NCI-H1048 (cell line): ENCODE measurements around the gene CACNA1D.
"Not testable (repeated sequence)": the region's sequence is repeated elsewhere in the genome, so short reads cannot be mapped to it uniquely, and the experiment has no call there.

Experiments used
- DNase-seq: peaks from one replicate; lab custom pipeline; 2025; lab: John Stamatoyannopoulos, UW

Gene CACNA1D

DNA sequence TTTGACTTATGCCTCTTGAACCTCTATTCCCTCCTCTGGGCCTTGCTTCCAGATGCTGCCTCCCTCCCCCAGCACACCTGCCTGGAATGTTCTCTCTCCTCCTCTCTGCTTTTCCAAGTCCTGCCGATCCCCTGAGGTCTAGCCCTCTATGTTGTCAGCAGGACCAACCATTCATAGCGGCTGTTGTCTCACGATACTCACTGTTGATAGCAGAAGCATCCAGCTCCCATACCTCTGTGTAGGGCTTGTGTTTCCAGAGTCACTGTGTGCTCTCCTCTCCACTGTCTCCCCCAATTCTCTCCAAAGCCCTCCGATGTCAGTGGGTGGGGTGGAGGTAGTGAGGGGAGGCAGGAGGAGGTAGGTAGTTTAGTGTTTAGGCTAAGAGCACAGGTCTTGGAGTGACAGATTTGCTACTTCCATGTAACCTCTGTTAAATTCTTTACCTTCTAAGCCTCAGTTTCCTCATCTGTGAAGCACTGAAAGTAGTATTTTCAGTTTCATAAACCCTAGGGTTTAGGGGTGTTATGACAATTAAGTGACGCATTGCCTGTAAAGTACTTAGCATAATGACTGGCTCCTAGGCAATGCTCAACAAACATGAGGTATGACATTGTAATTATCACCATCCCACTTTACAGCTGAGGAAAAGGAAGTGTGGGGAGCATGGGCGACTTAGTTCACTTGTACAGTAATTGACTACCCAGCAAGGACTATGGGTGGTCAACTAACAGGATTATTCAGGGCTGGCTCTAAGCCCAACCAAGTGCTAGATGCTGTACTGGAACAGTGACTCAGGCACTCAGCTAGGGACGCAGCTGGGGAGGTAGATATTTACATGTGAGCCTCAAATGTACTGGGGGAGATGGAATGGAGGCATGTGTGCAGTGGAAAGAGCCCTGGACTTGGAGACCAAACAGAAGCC is 122.8 kb downstream of the CACNA1D start:
- DNase-seq = no peak

DNA sequence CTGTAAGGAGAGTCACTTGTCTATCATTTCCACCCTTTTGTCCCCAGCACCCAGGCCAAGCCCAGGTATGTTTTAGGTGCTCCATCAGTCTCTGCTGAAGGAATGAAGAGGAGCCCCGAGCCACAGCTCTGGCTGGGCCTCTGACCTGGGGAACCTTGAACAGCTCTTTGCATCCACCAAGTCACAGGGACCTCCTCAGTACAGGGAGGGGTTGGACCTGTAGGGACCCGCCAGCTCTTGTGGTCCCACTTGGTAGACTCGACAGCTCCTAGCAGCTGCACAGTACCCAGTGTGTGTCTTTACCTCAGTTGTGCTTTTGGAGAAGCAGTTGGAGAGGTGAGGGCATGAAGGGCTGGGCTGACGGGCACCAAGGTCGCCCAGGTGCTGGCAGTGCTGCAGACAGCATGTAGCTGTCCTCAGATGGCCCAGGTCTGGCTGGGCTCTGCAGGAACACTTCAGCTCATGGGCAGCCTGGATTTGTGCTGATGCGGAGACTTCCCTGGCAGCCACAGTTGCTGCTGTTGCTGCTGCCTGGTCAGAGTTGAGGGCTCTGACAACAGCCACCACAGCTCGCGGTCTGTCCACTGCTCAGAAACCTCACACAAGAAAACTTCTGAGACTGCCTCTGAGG is 123.6 kb downstream of the CACNA1D start:
- no peak for DNase-seq

DNA sequence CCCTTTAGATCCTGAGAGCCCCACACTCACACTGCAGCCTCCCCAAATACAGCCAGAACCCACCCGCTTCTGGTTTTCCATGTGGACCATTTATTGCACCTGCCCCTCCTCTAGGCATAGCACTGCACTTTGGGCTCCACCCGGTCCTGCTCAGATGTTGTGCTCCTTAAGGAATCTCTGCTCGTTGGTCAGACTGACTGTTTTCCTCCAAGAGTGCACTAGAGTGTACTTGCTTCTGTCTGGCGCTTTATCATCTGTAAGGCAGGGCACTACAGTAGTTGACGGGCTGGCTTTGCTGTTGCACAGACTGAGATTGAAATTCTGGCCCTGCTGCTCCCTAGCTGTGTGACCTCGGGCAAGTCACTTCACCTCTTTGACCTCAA is 124.1 kb downstream of the CACNA1D start:
- DNase-seq = no peak

DNA sequence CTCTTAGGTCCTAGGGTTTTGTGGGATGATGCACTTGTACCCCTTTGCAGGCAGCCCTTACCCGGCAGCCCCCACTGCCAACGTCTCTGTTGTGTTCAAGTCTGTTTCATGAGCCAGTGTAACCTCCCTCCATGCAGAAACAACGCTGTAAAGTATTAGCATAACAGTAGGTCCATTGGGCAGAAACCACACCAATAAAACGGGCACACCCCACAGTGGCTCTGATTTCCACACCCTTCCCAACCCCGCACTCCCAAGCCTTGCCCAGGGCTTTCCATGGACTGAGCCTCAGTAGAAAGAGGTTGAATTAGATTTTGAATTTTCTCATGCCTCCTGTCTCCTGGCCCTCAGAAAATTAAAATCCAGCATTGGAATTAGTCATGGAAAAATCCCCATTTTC is 124.5 kb downstream of the CACNA1D start:
- DNase-seq = no peak

DNA sequence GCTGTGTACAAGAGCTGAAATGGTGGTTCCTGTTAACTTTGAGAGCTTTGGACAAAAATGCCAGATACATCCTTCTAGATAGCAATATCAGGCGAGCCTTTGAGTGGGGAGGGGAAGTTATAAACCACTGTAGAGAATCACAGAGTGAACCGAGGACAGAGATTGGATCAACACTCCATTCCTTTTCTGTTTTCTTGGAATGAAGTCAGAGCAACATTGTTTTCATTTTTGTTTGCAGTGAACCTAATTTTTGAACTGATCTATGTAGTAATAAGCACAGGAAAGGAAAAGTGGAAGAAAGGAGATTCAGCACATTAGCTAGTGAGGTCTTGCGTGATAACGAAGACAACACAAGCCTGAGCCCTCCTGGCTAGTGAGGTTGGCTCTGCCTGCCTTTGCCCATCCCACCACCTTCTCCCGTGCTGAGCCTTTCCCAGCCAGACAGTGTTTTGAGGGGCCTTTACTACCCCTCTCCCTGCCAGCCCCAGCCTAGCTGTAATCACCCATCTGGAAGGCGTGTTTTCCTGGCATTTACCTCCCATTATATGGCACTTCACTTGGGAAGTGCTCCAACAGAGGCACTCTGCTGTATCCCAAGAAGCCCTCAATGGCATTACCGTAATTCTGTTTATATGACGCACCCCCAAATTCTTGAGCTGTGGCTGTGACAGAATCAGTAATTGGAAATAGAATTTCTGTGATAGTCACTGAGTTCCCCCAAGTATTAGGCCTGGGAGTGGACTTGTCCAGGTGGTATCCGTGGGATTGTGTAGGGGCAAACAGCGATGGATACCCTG is 129.8 kb downstream of the CACNA1D start:
- DNase-seq = no peak

DNA sequence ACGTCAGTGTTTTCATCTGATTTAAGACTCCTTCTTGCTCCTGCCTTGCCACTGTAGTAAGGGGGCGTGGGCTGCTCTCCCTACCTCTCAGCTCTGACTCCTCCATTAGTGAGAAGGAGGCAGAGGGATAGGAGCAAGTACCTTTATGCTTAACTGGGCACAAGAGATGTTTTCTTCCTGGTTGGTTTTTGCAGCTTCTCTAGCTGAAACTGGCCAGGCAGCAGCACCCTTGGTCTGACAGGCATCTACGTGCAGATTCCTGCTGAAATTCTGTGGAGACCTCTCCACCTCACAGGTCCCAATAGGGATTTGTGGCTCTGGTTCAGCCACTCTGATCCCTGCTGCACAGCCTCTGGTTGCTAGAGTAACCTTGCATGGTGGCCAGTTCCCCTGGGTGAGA is 132.5 kb downstream of the CACNA1D start:
- no peak for DNase-seq

DNA sequence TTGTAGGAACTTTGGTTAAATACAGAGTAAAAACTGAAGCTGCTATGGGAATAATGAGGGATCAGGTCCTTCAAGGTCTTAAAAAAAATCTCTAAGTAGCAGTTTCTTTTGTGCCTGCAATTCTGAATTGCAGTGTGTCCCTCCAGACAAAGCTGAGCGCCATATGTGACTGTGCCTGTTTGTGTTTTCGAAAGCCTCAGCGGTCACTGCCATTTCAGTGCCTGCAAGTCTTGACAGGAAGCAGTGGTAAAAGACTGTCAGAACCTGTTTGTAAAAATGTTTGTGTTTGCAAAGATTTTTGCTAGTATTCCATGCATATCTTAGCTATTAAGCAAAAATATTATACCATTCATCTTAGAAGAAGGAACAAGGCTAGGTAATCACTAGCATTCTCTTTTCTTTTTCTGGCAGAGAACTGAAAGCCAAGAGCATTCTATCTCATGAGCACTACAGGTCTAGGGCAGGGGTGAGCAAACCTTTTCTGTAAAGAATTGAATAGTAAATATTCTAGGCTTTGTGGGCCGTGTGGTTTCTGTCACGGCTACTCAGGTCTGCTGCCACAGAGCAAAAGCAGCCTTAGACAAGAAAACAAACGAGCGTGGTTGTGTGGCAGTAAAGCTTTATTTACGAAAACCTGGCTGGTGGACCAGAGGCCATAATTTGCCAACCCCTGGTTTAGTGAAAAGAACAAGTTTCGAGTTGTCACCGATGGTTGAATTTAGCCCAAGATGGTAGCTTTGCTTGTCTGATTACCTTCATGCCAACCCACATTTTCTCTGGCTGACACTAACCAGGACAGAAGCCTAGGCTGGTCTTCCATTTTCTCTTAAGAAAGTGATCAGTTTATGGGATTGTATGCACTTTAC is 134.4 kb downstream of the CACNA1D start:
- DNase-seq = no peak

DNA sequence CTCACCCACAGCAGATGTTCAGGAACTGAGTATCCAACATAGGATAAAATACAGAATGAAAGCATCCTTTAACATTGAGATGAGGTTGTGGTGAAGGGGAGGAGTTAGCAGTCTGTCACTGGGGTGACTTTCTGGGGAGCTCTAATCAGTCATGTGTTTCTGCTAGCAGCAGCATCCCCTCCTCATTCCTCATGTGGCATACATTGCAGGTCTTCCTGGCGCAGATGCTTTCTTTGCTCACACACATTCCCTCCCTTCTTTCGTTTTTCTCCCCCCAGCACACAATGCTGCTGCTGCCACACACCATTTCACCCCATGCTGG is 135.0 kb downstream of the CACNA1D start:
- DNase-seq = no peak

DNA sequence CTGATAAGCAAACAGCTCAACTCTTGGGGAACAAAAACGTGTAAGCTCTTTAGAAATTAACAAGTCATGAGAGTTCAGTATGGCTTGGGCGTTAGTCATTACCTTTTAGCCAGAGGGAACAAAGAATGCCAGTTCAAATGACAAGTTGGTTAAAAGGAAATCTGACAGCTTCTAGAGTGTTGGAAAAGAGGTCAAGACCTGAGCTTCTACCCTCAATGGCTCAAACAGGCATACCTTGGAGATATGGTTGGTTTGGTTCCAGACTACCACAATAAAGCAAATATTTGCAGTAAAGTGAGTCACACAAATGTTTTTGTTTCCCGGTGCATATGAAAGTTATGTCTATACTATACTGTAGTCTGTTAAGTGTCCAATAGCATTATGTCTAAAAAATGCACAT is 136.1 kb downstream of the CACNA1D start:
- no peak for DNase-seq

DNA sequence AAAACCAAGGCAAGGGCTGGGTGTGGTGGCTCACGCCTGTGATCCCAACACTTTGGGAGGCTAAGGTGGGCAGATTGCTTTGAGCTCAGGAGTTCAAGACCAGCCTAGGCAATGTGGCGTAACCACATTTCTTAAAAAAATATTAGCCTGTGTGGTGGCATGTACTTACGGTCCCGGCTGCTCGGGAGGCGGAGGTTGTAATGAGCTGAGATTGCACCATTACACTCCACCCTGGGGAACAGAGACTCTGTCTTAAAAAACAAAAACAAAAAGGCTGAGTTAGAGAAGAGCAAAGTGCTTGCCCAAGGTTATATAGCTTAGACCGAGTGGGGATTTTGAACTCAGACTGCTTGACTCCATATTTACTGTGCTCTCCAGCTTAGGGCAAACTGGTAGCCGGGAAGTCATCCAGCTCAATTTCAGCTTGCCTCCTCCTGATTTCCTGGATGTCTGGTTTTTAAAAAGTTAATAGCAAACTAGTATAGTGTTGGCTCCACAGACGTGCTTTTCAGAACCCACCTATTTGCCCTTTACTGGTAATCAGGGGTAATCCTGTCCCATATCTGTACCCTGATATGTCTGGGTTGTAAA is 138.9 kb downstream of the CACNA1D start:
- DNase-seq = no peak

DNA sequence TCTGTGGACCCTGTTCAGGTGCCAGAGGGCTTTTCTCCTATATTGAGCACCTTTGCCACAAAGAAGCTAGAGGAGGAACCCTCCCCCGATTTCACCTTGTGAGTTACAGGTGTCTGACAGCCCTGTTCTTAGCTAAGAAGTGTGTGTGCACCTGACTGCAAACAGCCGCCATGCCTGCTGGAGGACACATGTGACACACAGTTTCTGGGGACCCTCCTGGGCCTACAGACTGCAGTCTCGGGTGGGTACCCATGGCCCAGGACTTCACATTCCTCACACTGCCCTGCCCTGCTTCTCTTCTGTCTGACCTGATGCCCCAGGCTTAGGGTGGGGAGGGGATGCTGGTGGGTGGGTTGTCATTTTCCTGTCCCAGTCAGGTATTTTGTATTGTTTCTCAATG is 140.6 kb downstream of the CACNA1D start:
- no peak for DNase-seq

DNA sequence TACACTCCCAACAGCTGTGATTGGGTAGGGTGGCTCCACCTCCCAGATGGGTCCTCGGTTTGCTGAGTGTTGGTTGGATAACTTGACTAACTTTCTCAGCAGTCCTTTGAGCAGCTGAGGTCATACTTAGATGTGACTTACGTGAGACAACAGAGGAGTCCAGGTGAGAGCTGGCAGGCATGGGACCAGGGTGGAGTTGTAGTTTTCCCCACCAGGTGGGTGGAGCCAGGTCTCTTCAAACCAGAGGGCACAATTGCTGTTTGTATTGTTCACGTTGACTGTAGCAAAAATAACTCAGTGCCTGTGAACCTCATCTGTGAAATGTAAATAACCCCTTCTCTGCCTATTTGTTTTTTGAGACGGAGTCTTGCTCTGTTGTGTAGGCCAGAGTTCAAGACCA is 144.4 kb downstream of the CACNA1D start:
- not testable (repeated sequence) for DNase-seq

DNA sequence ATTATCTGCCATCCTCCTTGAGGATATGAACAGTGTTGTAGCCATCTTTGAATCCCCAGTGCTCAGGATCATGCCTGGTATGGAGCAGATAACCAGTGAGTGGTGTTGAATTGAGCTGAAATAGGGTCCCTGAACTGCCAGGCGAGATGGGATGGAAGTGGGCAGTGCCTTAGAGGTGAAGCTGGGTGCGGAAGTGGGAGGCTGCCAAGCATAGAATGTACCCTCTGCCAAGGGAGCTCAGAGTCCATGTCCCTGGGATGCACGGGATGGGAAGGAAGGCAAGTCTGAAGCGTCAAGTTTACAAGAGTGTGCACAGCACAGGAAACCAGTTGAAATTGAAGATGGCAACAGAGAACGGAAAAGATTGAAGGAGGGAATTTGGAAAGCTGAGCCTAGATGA is 147.0 kb downstream of the CACNA1D start:
- DNase-seq = no peak

DNA sequence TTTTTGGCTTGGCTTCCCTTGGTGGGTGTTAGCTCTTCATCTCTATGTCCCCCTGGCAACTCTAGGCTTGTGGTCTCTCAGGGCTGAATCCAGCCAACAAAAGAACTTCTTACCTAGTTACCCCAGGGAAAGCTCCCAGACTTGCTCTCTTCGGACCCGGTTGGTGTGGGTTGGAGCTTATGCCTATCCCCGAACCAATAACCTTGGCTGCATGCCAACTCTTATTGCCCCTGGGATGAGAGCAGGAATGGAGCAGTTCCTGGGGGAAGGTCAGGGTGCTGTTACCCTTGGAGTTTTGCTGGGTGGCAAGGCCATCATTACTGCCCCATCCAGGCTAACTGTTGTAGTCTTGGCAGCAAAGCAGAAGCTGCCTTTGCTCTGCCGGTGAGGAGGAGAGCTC is 147.8 kb downstream of the CACNA1D start:
- DNase-seq = no peak

DNA sequence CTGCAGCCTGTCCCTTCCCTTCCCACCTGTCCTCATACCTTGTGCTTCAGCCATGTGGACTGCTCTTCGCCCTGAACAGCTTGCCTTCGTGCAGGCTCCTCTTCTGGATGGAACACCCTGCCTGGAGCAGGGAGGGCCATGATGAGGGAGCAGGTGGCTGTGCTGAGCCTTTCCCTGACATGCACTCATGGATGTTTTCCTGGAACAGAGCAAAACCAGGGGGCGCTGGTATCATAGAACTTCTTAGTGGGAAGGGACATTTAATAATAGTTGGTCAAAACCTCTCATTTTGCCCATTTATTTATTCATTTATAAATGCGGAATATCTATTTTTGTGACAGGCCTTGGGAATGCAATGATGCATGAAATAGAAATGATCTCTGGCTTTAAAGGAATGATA is 149.3 kb downstream of the CACNA1D start:
- no peak for DNase-seq

DNA sequence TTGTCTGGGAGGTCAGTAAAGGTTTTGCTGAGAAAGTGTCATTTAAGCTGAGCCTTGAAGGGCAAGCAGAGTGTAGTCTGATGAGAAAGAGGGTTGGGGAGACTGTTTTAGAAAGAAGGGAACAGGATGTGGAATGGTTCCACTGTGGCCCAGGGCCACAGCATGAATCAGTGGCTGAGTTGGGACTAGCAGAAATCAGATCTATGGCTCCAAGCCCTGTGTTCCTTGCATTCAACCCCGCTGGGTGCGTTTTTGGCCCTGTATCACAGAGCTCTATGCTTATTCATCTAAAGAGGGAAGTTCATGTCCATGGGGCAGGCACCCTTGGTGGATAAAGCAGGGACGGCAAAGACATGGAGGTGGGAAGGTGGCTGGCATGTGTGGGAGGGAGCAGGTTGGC is 151.3 kb downstream of the CACNA1D start:
- no peak for DNase-seq

DNA sequence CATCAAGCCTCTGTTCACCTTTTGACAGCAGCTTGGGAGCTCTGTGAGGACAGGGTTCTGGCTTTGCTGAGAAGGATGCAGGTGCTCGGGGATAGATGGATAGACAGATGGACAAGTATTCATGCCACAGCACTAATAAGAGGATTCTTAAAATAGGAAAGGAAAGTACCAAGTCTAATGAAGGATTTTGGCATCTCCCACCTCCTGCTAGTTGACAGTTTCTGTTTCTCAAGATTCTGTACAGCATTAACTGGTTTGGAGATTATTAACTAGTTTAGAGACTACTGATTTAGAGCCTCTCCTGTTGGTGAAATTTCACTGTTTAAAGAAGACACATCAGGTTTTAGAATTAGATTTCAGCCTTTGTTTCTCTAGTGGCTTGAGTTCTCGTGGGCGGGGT is 152.3 kb downstream of the CACNA1D start:
- no peak for DNase-seq

DNA sequence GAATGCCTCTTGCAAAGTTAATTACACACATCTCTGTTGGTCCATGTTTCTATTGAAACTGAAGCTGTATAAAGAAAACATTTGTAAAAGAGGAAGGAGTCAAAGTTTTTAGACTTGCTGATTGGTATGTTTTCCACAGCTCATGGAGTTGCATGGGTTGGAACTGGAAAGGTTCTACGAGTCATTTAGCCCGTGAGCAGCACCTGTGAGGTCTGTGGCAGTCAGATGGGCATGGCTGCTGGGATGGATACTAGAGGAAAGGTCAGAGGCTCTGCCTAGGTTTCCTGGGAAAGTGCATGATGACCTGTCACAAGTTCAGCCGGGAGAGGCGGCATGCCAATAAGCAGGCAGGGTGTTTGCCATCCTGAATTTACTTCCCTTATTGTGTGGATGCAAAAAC is 155.4 kb downstream of the CACNA1D start:
- no peak for DNase-seq

DNA sequence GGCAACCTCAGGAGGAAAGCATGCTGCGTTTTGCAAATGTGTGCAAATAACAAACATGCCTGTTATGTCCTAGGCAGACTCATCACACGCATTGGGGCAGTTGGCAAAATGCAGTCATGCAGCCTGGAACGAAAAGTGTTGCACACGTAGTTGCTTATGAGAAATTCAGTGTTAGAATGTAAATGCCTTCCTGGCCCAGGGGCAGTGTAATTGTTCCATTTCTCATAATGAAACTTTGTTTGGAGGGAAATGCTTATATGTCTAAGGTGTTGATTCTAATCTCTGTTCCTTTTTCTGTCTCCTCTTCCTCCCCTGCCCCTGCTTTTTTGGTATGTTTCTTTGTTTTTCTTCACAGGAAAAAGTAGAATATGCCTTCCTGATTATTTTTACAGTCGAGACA is 156.0 kb downstream of the CACNA1D start:
- no peak for DNase-seq

DNA sequence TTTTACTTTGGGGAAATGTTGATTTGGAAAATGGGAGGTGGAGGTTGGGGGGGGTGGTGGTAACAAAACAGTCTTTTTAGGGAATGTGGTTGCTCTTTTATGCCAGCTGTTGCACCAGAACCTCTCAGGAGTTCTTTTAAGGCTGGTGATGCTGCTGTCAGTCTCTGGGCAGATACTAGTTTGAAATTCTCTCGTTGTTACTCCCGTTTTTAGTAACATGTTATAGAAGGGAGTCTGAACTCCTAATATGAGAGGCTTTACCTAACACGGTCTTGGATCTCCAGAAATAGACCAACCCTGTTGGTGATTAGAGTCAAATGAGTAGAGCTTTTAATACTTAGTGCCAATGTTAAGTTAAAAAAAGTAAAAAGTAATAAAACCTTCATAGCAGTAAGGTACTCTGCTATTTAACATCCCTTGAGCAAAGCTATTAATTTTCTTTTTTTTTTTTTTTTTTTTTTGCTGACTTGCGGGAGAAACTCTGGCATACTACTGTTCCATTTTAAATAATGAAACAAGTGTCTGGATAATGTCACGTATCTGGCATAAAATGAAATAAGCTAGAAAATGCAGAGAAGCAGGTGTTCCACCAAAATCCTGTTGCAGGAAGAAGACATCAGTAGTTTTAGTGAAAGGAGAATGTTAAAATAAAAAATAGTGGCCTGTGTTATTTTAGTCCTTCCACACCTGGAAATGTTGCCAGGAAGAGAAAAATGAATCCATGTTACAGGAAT is 156.7 kb downstream of the CACNA1D start:
- DNase-seq = no peak

DNA sequence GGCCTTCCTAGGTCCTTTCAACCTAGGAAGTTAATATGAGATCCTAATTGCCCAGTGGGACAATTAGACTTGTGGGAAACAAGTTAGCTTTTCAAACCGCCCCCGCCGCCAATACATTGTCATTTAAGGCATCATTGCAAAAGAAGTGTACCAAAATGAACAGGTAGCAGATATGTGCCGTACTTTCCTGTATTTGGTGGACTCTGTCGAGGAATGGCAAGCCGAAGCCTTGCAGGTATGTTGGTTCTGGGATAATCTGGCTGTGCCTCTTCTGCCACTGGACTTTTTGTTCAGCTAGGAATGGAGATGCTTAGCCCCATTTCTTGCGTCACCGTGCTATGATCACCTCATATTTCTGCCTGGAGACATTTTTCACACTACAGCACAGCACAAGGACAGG is 157.5 kb downstream of the CACNA1D start:
- DNase-seq = no peak
